ENCODE data around the gene IGFBP6.

Gene IGFBP6

GRCh38 chr12:53061404-53062010 is 36.0 kb upstream of the IGFBP6 start:
- Histone ChIP-seq H3K4me1 (ENCODE audit: low read length) (no peaks in the 10 kb centered on the region), H3K4me2 (ENCODE audit: low read depth, low read length) (no peak overlapping the region), H4K20me1 (ENCODE audit: insufficient read depth, low read length) (no peaks in the 10 kb centered on the region), H3K36me3 (replicated peaks; ENCODE audit: insufficient read depth, low read length) (no peaks in the 10 kb centered on the region), H3K9me2 (replicated peaks; ENCODE audit: insufficient read depth, low read length) (no peaks in the 10 kb centered on the region), H3K27me3 (replicated peaks; ENCODE audit: insufficient read depth, low read length) (peaks cover 19% of the 10 kb centered on the region), H3K9me3 (replicated peaks; ENCODE audit: insufficient read depth, low read length) (no peaks in the 10 kb centered on the region), H3F3A (ENCODE audit: insufficient read depth, low read length) (no peaks in the 10 kb centered on the region), H3K4me3 (ENCODE audit: low read length) (no peak overlapping the region), H2AFZ (ENCODE audit: low read length) (no peak overlapping the region), H3K27ac (ENCODE audit: low read length) (no peak overlapping the region), H3K79me2 (ENCODE audit: low read length) (no peaks in the 10 kb centered on the region), H3K9ac (ENCODE audit: low read length) (no peak overlapping the region)
- DNase-seq = no peak
- TF ChIP-seq CTCF (IDR thresholded peaks at IDR 0.05; ENCODE audit: low read length) = peak; percentile 38
- no peak for TF ChIP-seq EZH2phosphoT487 (IDR thresholded peaks at IDR 0.05; ENCODE audit: low read length)
- TF ChIP-seq EZH2 (optimal IDR thresholded peaks at IDR 0.05; ENCODE audit: low read depth, low read length) = no peak

GRCh38 chr12:53062011-53062961 is 35.2 kb upstream of the IGFBP6 start:
- Histone ChIP-seq H3K79me2 (ENCODE audit: low read length) (no peaks in the 10 kb centered on the region), H3K4me3 (ENCODE audit: low read length) (no peak overlapping the region), H3K9me2 (replicated peaks; ENCODE audit: insufficient read depth, low read length) (no peaks in the 10 kb centered on the region), H3F3A (ENCODE audit: insufficient read depth, low read length) (no peaks in the 10 kb centered on the region), H3K9ac (ENCODE audit: low read length) (no peak overlapping the region), H3K27ac (ENCODE audit: low read length) (no peak overlapping the region), H3K36me3 (replicated peaks; ENCODE audit: insufficient read depth, low read length) (no peaks in the 10 kb centered on the region), H3K4me1 (ENCODE audit: low read length) (no peaks in the 10 kb centered on the region), H3K4me2 (ENCODE audit: low read depth, low read length) (no peak overlapping the region), H2AFZ (ENCODE audit: low read length) (no peak overlapping the region), H3K9me3 (replicated peaks; ENCODE audit: insufficient read depth, low read length) (no peaks in the 10 kb centered on the region), H3K27me3 (replicated peaks; ENCODE audit: insufficient read depth, low read length) (peaks cover 19% of the 10 kb centered on the region), H4K20me1 (ENCODE audit: insufficient read depth, low read length) (no peaks in the 10 kb centered on the region)
- no peak for DNase-seq
- no peak for TF ChIP-seq EZH2phosphoT487 (IDR thresholded peaks at IDR 0.05; ENCODE audit: low read length)
- no peak for TF ChIP-seq EZH2 (optimal IDR thresholded peaks at IDR 0.05; ENCODE audit: low read depth, low read length)
- no peak for TF ChIP-seq CTCF (IDR thresholded peaks at IDR 0.05; ENCODE audit: low read length)

- Histone ChIP-seq H3K27ac (ENCODE audit: low read length) (no peak overlapping the region), H3K79me2 (ENCODE audit: low read length) (no peaks in the 10 kb centered on the region), H3K4me3 (ENCODE audit: low read length) (no peak overlapping the region), H3K4me2 (ENCODE audit: low read depth, low read length) (no peak overlapping the region), H4K20me1 (ENCODE audit: insufficient read depth, low read length) (no peaks in the 10 kb centered on the region), H3K9ac (ENCODE audit: low read length) (no peak overlapping the region), H3K9me2 (replicated peaks; ENCODE audit: insufficient read depth, low read length) (no peaks in the 10 kb centered on the region), H3K9me3 (replicated peaks; ENCODE audit: insufficient read depth, low read length) (no peaks in the 10 kb centered on the region), H3K36me3 (replicated peaks; ENCODE audit: insufficient read depth, low read length) (no peaks in the 10 kb centered on the region), H2AFZ (ENCODE audit: low read length) (no peak overlapping the region), H3K4me1 (ENCODE audit: low read length) (no peaks in the 10 kb centered on the region), H3F3A (ENCODE audit: insufficient read depth, low read length) (no peaks in the 10 kb centered on the region), H3K27me3 (replicated peaks; ENCODE audit: insufficient read depth, low read length) (peaks cover 19% of the 10 kb centered on the region)
- DNase-seq = no peak
- no peak for TF ChIP-seq EZH2 (optimal IDR thresholded peaks at IDR 0.05; ENCODE audit: low read depth, low read length)
- no peak for TF ChIP-seq CTCF (IDR thresholded peaks at IDR 0.05; ENCODE audit: low read length)
Measured at GRCh38 chr12:53062977-53063707, 34.3 kb upstream of the IGFBP6 start.
